Endothelial cell of umbilical vein (primary cell): ENCODE measurements around the gene GALNT2. TPM values are rescaled to one million over a fixed set of nuclear protein-coding genes. Genes with fewer than 3 reads are reported as not detected.

Experiments used
- BruUV-seq: library from RNA; stranded (reverse); fragments of 400-500 nt; replicated peaks from 2 replicates; lab custom pipeline; 2021; lab: Mats Ljungman, UMichigan
- CTCF ChIA-PET: fragments of 300-600, 350-600 bp; sonication (Branson Sonifier 250); formaldehyde crosslinking; loops from one replicate; lab custom pipeline; 2021; ENCODE audit warnings: antibody characterized with exemption, inconsistent platforms; lab: Charles Lee
- POLR2A ChIA-PET: fragments of 300-600, 350-600 bp; sonication (Branson Sonifier 250); formaldehyde crosslinking; loops from one replicate; lab custom pipeline; 2021; ENCODE audit warnings: antibody characterized with exemption, inconsistent platforms; lab: Charles Lee
- DNase-seq: peaks from one replicate; pipeline ENCODE4 v3.0.0-alpha.2; 2011; ENCODE audit warnings: low read depth, low spot score
- FAIRE-seq: peaks from 2 replicates; lab custom pipeline; 2011; peaks lifted over from hg19 to GRCh38; lab: Jason Lieb, UNC
- H2AFZ ChIP-seq: 2 replicates; pipeline ENCODE4 v1.6.0; 2012; ENCODE audit warnings: low read depth, low read length, control low read depth, inconsistent platforms
- H3K27ac ChIP-seq: 2 replicates; pipeline ENCODE4 v1.5.1; 2011; ENCODE audit warnings: low read depth, mild to moderate bottlenecking, control low read depth, low read length, moderate library complexity; ENCODE audit not compliant: insufficient read depth
- H3K27me3 ChIP-seq, 2 experiments: 2 replicates each; pipeline versions ENCODE4 v1.6.0 to v1.6.1; 2011; ENCODE audit warnings: low read length in 2 of 2, mixed read lengths in 1 of 2; ENCODE audit not compliant: control insufficient read depth in 2 of 2, insufficient read depth in 2 of 2
- H3K36me3 ChIP-seq, 2 experiments: 2 replicates in 1 of 2; 3 replicates in 1 of 2; pipeline ENCODE4 v1.5.1; 2011; ENCODE audit warnings: low read length in 2 of 2, mild to moderate bottlenecking in 1 of 2, moderate library complexity in 1 of 2; ENCODE audit not compliant: control insufficient read depth in 2 of 2, insufficient read depth in 2 of 2; ENCODE audit errors: extremely low read depth in 1 of 2
- H3K4me1 ChIP-seq: 3 replicates; pipeline ENCODE4 v1.5.1; 2011; ENCODE audit warnings: mild to moderate bottlenecking, low read length; ENCODE audit not compliant: control insufficient read depth, insufficient read depth; ENCODE audit errors: extremely low read depth
- H3K4me2 ChIP-seq: 2 replicates; pipeline ENCODE4 v1.6.1; 2011; ENCODE audit warnings: low read length, control low read depth, mixed read lengths; ENCODE audit not compliant: insufficient read depth
- H3K4me3 ChIP-seq, 3 experiments: fragments of 200-600 bp in 1 of 3; sonication (generic), shearing (Covaris generic) in 1 of 3; replicated peaks in 1 of 3; 2 replicates each; pipeline ENCODE4 v1.5.1; 2011 to 2016; ENCODE audit warnings: control low read depth in 3 of 3, low read length in 3 of 3, mild to moderate bottlenecking in 2 of 3, inconsistent platforms in 1 of 3, low read depth in 1 of 3, moderate library complexity in 1 of 3; ENCODE audit not compliant: insufficient read depth in 1 of 3
- H3K79me2 ChIP-seq: 2 replicates; pipeline ENCODE4 v1.6.0; 2012; ENCODE audit warnings: low read length, inconsistent platforms; ENCODE audit not compliant: control insufficient read depth, insufficient read depth
- H3K9ac ChIP-seq: replicated peaks from 2 replicates; pipeline ENCODE3; 2011; ENCODE audit warnings: low read length, control low read depth; ENCODE audit not compliant: insufficient read depth; ENCODE audit errors: extremely low read depth
- H3K9me1 ChIP-seq: replicated peaks from 3 replicates; pipeline ENCODE4 v1.6.0; 2011; ENCODE audit warnings: mild to moderate bottlenecking, low read length; ENCODE audit not compliant: control insufficient read depth, insufficient read depth; ENCODE audit errors: extremely low read depth
- H3K9me3 ChIP-seq: replicated peaks from 2 replicates; pipeline ENCODE4 v1.5.1; 2012; ENCODE audit warnings: low read length, inconsistent platforms; ENCODE audit not compliant: control insufficient read depth, insufficient read depth
- H4K20me1 ChIP-seq: replicated peaks from 2 replicates; pipeline ENCODE3; 2011; ENCODE audit warnings: mild to moderate bottlenecking, low read length; ENCODE audit not compliant: control insufficient read depth, insufficient read depth; ENCODE audit errors: extremely low read depth
- EZH2 ChIP-seq: IDR thresholded peaks from 2 replicates; pipeline ENCODE4 v1.6.1; 2012; ENCODE audit warnings: borderline replicate concordance, low read depth, mild to moderate bottlenecking, moderate library complexity, low read length, inconsistent platforms; ENCODE audit not compliant: severe bottlenecking
- FOS ChIP-seq: IDR thresholded peaks from 2 replicates; pipeline ENCODE4 v1.6.1; 2011; ENCODE audit warnings: mild to moderate bottlenecking, low read length, moderate library complexity, borderline replicate concordance; ENCODE audit not compliant: insufficient read depth
- GATA2 ChIP-seq: IDR thresholded peaks from 2 replicates; pipeline ENCODE4 v1.7.0; 2011; ENCODE audit warnings: low read depth, mild to moderate bottlenecking, moderate library complexity, mixed read lengths, low read length; ENCODE audit not compliant: insufficient read length, insufficient read depth
- JUN ChIP-seq: IDR thresholded peaks from 2 replicates; pipeline ENCODE4 v1.6.1; 2011; ENCODE audit warnings: borderline replicate concordance, low read depth; ENCODE audit not compliant: insufficient read length, insufficient read depth
- MYC ChIP-seq: IDR thresholded peaks from one replicate; pipeline ENCODE4 v1.6.1; 2011; ENCODE audit warnings: mild to moderate bottlenecking, low read depth, low read length
- POLR2A ChIP-seq: IDR thresholded peaks from 2 replicates; pipeline ENCODE4 v1.6.1; 2012; ENCODE audit warnings: low read depth, mild to moderate bottlenecking, control low read depth, low read length
- POLR2AphosphoS5 ChIP-seq: IDR thresholded peaks from 2 replicates; pipeline ENCODE4 v1.6.1; 2012; ENCODE audit warnings: low read depth, mild to moderate bottlenecking, control low read depth, low read length, moderate library complexity; ENCODE audit not compliant: insufficient read depth
- dilution Hi-C: fragments of 300-500 bp; cut with MboI; formaldehyde crosslinking; loops from one replicate; pipeline ENCODE4 v1.15.0; 2019; ENCODE audit warnings: low sequenced_read_pairs; ENCODE audit not compliant: extremely low pct_ligation_motif_present
- intact Hi-C: fragments of 100-400 bp; cut with micrococcal nuclease; formaldehyde crosslinking; loops from one replicate; pipeline ENCODE4 v1.10.0; 2022
- polyA plus RNA-seq, 4 experiments: library from polyadenylated mRNA; depleted of rRNA in 3 of 4; stranded (reverse) in 3 of 4; unstranded in 1 of 4; fragments of >200 nt; gene quantifications; 2 replicates each; pipeline versions ENCODE4 v1.2.1 to v1.2.3, GENCODE V29; 2011 to 2012; ENCODE audit warnings: missing spikeins in 1 of 4
- total RNA-seq: library from RNA; stranded (reverse); gene quantifications from 2 replicates; pipeline ENCODE4 v1.2.3, GENCODE V29; 2021
- TF ChIP-seq, protein P1 (sequence below): IDR thresholded peaks from 2 replicates; pipeline ENCODE4 v1.6.1; 2011; ENCODE audit not compliant: insufficient read depth, insufficient read length
- TF ChIP-seq, protein P2 (sequence below), 2 donors: IDR thresholded peaks; 1 replicate in 1 of 2; 2 replicates in 1 of 2; pipeline ENCODE4 v1.5.1; 2011; ENCODE audit warnings: low read length in 2 of 2, mild to moderate bottlenecking in 2 of 2, moderate library complexity in 2 of 2, control low read depth in 1 of 2, inconsistent platforms in 1 of 2, low read depth in 1 of 2; ENCODE audit not compliant: insufficient read depth in 1 of 2; ENCODE audit errors: extremely low read depth in 1 of 2

The GALNT2 gene
- total and polyA plus RNA-seq, 2 donors (not counting 3 experiments of a cell fraction or from before 2014, with no cell fraction given): 56.3 to 77.5 TPM

DNA sequence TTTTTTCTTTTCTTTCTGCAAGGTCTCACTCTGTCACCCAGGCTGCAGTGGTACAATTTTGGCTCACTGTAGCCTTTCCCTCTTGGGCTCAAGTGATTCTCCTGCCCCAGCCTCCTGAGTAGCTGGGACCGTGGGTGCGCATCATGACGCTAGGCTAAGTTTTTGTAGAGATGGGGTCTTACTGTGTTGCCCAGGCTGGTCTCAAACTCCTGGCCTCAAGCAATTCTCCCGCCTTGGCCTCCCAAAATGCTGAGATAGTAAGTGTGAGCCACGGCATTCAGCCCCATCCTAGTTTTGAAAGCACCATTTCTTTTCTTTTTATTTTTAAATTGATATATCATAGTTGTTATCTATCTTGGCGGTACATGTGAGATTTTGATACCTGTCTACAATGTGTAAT is 140.6 kb downstream of the GALNT2 start:
- dilution Hi-C loops: no loop called here
- BruUV-seq: no TSS peak
- Histone ChIP-seq H3K4me2 (no peak overlapping the region), H3K9me3 (no peaks in the 10 kb centered on the region), H3K36me3 (no peaks in the 10 kb centered on the region), H3K9me1 (no peaks in the 10 kb centered on the region), H3K4me1 (peaks cover 38% of the 10 kb centered on the region), H3K27me3 (no peaks in the 10 kb centered on the region), H3K79me2 (peaks cover 5% of the 10 kb centered on the region), H4K20me1 (no peaks in the 10 kb centered on the region), H3K27ac (no peak overlapping the region), H3K4me3 (no peak overlapping the region), H3K9ac (no peak overlapping the region), H2AFZ (no peak overlapping the region)
- TF ChIP-seq EZH2 (no peak), POLR2AphosphoS5 (no peak), GATA2 (no peak), MYC (no peak), POLR2A (no peak), FOS (no peak), JUN (no peak)
- TF ChIP-seq, protein P1, sequence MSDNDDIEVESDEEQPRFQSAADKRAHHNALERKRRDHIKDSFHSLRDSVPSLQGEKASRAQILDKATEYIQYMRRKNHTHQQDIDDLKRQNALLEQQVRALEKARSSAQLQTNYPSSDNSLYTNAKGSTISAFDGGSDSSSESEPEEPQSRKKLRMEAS: no peak
- TF ChIP-seq, protein P2, sequence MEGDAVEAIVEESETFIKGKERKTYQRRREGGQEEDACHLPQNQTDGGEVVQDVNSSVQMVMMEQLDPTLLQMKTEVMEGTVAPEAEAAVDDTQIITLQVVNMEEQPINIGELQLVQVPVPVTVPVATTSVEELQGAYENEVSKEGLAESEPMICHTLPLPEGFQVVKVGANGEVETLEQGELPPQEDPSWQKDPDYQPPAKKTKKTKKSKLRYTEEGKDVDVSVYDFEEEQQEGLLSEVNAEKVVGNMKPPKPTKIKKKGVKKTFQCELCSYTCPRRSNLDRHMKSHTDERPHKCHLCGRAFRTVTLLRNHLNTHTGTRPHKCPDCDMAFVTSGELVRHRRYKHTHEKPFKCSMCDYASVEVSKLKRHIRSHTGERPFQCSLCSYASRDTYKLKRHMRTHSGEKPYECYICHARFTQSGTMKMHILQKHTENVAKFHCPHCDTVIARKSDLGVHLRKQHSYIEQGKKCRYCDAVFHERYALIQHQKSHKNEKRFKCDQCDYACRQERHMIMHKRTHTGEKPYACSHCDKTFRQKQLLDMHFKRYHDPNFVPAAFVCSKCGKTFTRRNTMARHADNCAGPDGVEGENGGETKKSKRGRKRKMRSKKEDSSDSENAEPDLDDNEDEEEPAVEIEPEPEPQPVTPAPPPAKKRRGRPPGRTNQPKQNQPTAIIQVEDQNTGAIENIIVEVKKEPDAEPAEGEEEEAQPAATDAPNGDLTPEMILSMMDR (IDR thresholded peaks at IDR 0.05; ENCODE audit: extremely low read depth in 1 of 2, insufficient read depth in 1 of 2, low read depth in 1 of 2, low read length in 2 of 2): no peak
- intact Hi-C loops: loop anchor here (5.0 kb wide), 1 partner anchor 650 kb away; the partner anchor contains the start of gene ABCB10
- ChIA-PET CTCF (no interaction called here), POLR2A (no interaction called here)
- DNase-seq (no peak), FAIRE-seq (no peak)
